Smooth muscle cell (in vitro differentiated cells): Measurements from ENCODE around the gene CBS. TPM values are rescaled to one million over a fixed set of nuclear protein-coding genes. Genes with fewer than 3 reads are reported as not detected.
A peak's percentile ranks its signal among the peaks of the same experiment; 100 is the strongest.
"Not testable (repeated sequence)": the region's sequence is repeated elsewhere in the genome, so short reads cannot be mapped to it uniquely, and the experiment has no call there.

ENCODE experiments used
- DNase-seq: peaks from one replicate; lab custom pipeline; 2025; ENCODE audit not compliant: unreplicated experiment; lab: John Stamatoyannopoulos, UW
- H2AFZ ChIP-seq: fragments of 200-600 bp; sonication (generic); 2 replicates; pipeline ENCODE4 v1.6.0; 2016; ENCODE audit warnings: antibody characterized with exemption, low read depth, mild to moderate bottlenecking
- H3F3A ChIP-seq: fragments of 200-600 bp; sonication (generic); 2 replicates; pipeline ENCODE4 v1.6.0; 2017; ENCODE audit warnings: antibody characterized with exemption, low read depth
- H3K27ac ChIP-seq: fragments of 200-600 bp; sonication (generic); 2 replicates; pipeline ENCODE4 v1.5.1; 2016; ENCODE audit warnings: low read depth, mild to moderate bottlenecking
- H3K27me3 ChIP-seq: fragments of 200-600 bp; sonication (generic); 2 replicates; pipeline ENCODE4 v1.6.1; 2016; ENCODE audit warnings: low read depth, mild to moderate bottlenecking
- H3K36me3 ChIP-seq: fragments of 200-600 bp; sonication (generic); 2 replicates; pipeline ENCODE4 v1.5.1; 2016; ENCODE audit warnings: low read depth
- H3K4me1 ChIP-seq: fragments of 200-600 bp; sonication (generic); 2 replicates; pipeline ENCODE4 v1.5.1; 2016; ENCODE audit warnings: low read depth
- H3K4me2 ChIP-seq: fragments of 200-600 bp; sonication (generic); 2 replicates; pipeline ENCODE4 v1.6.0; 2016; ENCODE audit warnings: mild to moderate bottlenecking
- H3K4me3 ChIP-seq: fragments of 200-600 bp; sonication (generic); 2 replicates; pipeline ENCODE4 v1.5.1; 2016; ENCODE audit warnings: mild to moderate bottlenecking
- H3K79me2 ChIP-seq: fragments of 200-600 bp; sonication (generic); 2 replicates; pipeline ENCODE4 v1.6.0; 2016; ENCODE audit warnings: low read depth, mild to moderate bottlenecking
- H3K9ac ChIP-seq: fragments of 200-600 bp; sonication (generic); 2 replicates; pipeline ENCODE4 v1.6.0; 2016; ENCODE audit warnings: low read depth
- H3K9me3 ChIP-seq: fragments of 200-600 bp; sonication (generic); replicated peaks from 2 replicates; pipeline ENCODE4 v1.5.1; 2016; ENCODE audit warnings: low read depth
- H4K20me1 ChIP-seq: fragments of 200-600 bp; sonication (generic); 2 replicates; pipeline ENCODE4 v1.6.0; 2016; ENCODE audit warnings: low read depth
- CTCF ChIP-seq: fragments of 200-600 bp; sonication (generic); IDR thresholded peaks from 2 replicates; pipeline ENCODE4 v1.5.1; 2017; ENCODE audit warnings: borderline replicate concordance, mild to moderate bottlenecking, antibody characterized with exemption; ENCODE audit not compliant: insufficient read depth, poor library complexity, severe bottlenecking
- WGBS: methylation state at CpG from one replicate; pipeline ENCODE4 v1.1.7; 2016; ENCODE audit warnings: low lambda C conversion rate; 5-methylcytosine and 5-hydroxymethylcytosine counted together
- polyA plus RNA-seq: library from polyadenylated mRNA; unstranded; fragments of >200 nt; fragmentation: Nextera tagmentation; extraction: Ambion mirVana; gene quantifications from 2 replicates; pipeline ENCODE4 v1.2.1, GENCODE V29; 2016
- total RNA-seq: library from RNA; depleted of rRNA; stranded (reverse); fragments of >200 nt; gene quantifications from 2 replicates; pipeline ENCODE4 v1.2.3, GENCODE V29; 2014

The CBS gene
- total and polyA plus RNA-seq, 2 experiments from 2014 or later = 18.5 to 44.5 TPM

GRCh38 chr21:43037918-43038658 is 37.5 kb downstream of the CBS start:
- not testable (repeated sequence) for H3K27ac ChIP-seq, H3F3A ChIP-seq, H3K9me3 ChIP-seq, H4K20me1 ChIP-seq, H3K79me2 ChIP-seq, H3K4me2 ChIP-seq, H3K4me1 ChIP-seq, H3K27me3 ChIP-seq, H3K36me3 ChIP-seq, H3K4me3 ChIP-seq, H3K9ac ChIP-seq, DNase-seq, H2AFZ ChIP-seq
- WGBS = 94% methylated on average over 13 of the region's 19 CpGs

- not testable (repeated sequence) for H2AFZ ChIP-seq, H3F3A ChIP-seq, H3K36me3 ChIP-seq, H3K4me1 ChIP-seq, H3K27ac ChIP-seq, H3K79me2 ChIP-seq, H3K4me3 ChIP-seq, DNase-seq, H3K27me3 ChIP-seq, H4K20me1 ChIP-seq, H3K9me3 ChIP-seq, H3K9ac ChIP-seq, H3K4me2 ChIP-seq
- no CpG with 5 or more reads among the region's 17 CpGs for WGBS
Measured at GRCh38 chr21:43036889-43037288, 38.7 kb downstream of the CBS start.

- H3K27me3 ChIP-seq = no peaks in the 10 kb centered on the region
- 82% methylated on average over 5 of the region's 5 CpGs for WGBS
- H3K4me2 ChIP-seq = no peak overlapping the region
- no peaks in the 10 kb centered on the region for H3K9me3 ChIP-seq
- no peak for DNase-seq
- no peak overlapping the region for H2AFZ ChIP-seq
- no peaks in the 10 kb centered on the region for H3K36me3 ChIP-seq
- H4K20me1 ChIP-seq = no peaks in the 10 kb centered on the region
- no peak for TF ChIP-seq CTCF
- no peaks in the 10 kb centered on the region for H3K4me1 ChIP-seq
- no peak overlapping the region for H3K4me3 ChIP-seq
- no peak overlapping the region for H3K27ac ChIP-seq
- no peak overlapping the region for H3K9ac ChIP-seq
- no peaks in the 10 kb centered on the region for H3F3A ChIP-seq
- no peaks in the 10 kb centered on the region for H3K79me2 ChIP-seq
Measured at GRCh38 chr21:43034826-43035225, 40.8 kb downstream of the CBS start.

GRCh38 chr21:43034101-43034500 is 41.5 kb downstream of the CBS start:
- Histone ChIP-seq H3K4me3 (no peak overlapping the region), H3K4me2 (peak overlapping the region; percentile 16), H3F3A (no peaks in the 10 kb centered on the region), H4K20me1 (no peaks in the 10 kb centered on the region), H3K9me3 (no peaks in the 10 kb centered on the region), H3K36me3 (no peaks in the 10 kb centered on the region), H3K4me1 (no peaks in the 10 kb centered on the region), H3K27me3 (no peaks in the 10 kb centered on the region), H3K79me2 (no peaks in the 10 kb centered on the region), H3K9ac (no peak overlapping the region), H2AFZ (no peak overlapping the region), H3K27ac (no peak overlapping the region)
- WGBS = 72% methylated on average over 1 of the region's 1 CpG
- TF ChIP-seq CTCF = no peak
- no peak for DNase-seq
